Activated CD8-positive, alpha-beta memory T cell treated with anti-CD3 and anti-CD28 coated beads, Interleukin-2, amount 50 U/mL, for 24 hours (primary cell): ENCODE data around the gene SLC4A9.
"Not testable (repeated sequence)": the region's sequence is repeated elsewhere in the genome, so short reads cannot be mapped to it uniquely, and the experiment has no call there.

Experiments used
- DNase-seq: peaks from one replicate; pipeline ENCODE4 v3.0.0-alpha.2; 2020; ENCODE audit errors: extremely low read depth

The SLC4A9 gene

DNA sequence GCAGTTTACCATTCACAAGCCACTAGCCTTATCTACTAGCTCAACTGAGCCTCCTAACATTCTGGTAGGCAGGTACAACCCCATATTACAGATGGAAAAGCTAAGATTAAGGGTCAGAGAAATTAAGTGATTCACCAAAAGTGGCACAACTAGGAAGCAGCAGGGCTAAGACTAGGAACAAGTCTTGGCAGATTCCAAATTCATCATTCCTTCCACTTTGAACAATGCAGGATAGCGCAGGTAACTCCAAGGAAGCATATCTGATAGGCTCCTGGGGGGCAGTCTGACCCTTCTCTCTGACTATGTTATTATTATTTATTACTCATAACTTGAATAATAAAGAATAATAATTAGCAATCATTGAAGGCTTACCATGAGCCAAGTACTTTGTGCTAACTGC, 22.1 kb upstream of the SLC4A9 start:
- no peak for DNase-seq

DNA sequence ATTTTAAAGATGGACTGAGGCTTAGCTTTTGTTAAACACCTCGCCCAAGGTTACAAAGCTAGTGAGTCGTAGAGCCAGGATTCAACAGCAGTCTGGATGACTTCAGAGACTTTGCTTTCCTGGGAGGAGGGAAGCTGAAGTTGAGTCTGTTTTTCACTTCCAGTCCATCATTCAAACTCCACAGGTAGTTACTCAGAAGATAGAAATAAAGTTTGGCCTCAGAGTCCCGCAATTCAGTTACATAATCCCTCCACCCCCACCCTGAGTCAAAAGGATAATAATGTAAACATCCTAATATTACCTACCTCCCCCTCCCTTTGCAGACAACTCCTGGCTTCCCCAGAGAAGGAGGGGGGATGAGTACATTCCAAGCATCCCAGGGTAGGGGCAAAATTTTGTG, 21.7 kb upstream of the SLC4A9 start:
- no peak for DNase-seq

DNA sequence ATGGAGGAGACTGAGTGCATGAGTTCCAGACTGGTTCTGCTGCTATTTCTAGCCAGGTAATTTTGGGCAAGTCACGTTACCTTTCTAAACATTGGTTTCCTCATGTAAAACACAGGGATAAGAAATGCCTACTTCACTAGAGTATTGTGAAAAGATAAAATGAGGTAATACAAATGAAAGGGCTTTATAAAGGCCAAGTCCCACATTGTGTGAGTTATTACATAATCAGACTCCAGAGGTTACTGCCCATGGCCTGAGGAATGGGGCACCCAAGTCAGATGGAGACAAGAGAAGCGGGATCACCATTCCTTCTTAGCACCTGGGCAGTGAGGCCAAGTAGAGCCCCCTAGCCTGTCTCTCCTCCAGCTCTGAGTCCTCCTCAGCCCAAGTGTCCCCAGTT, 21.1 kb upstream of the SLC4A9 start:
- DNase-seq: no peak

DNA sequence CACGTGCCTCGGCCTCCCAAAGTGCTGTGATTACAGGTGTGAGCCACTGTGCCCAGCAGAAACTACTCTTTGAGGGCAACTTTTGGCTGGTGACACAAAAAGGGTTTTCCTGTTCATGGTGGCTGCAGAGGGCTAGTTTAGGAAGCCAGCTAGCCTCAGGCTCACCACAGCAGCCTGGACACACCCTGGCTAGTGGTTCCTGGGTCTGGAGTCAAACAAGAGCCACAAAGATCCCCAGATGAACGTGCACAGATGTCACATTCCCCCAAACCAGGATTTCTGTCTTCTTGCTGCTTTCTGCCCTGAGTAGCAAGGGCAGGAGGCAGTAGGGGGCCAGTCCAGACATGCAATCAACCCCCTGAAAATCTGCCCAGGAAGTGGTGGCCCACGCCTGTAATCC, 20.4 kb upstream of the SLC4A9 start:
- DNase-seq: no peak

DNA sequence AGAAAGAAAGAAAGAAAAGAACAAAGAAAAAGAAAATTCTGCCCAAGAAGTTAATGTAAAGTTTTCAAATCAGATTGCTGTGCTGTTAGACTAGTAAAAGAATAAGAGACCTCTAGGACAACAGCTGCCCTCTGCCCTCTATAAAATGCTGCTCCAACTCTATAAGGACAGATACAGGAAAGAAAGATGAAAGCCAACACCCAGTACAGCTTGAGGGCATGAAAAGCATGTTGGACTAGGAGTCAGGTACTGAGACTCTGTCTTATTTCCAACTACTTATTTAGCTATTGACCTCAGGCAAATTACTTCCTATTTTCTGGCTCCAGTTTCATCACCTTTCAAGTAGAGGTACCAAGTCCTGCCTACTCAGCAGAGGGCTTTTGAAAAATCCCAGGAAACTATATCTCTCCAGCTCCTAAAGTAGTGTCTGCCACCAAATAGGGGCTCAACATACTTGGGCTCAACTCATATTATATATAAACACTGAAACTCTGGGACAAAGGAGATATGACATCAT, 19.3 kb upstream of the SLC4A9 start:
- DNase-seq: no peak

DNA sequence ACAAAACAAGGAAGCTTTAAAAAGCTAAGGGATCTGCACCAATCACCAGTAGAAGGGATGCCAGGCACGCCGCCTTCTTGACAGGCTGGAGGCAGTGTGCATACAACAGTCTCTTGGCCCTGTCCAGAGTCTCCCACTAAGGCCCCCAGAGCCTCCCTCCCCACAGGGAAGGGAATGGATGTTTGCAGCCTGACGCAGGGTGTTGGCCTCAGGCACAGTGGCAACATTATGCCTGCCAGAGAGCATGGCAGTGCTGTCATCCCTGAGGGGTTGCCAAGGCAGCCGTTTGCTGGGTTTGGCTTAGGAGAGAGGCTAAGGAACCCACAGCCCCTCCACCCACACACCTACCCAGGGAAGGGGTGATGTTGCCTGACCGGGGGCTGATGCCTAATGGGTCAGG, 18.4 kb upstream of the SLC4A9 start:
- no peak for DNase-seq

DNA sequence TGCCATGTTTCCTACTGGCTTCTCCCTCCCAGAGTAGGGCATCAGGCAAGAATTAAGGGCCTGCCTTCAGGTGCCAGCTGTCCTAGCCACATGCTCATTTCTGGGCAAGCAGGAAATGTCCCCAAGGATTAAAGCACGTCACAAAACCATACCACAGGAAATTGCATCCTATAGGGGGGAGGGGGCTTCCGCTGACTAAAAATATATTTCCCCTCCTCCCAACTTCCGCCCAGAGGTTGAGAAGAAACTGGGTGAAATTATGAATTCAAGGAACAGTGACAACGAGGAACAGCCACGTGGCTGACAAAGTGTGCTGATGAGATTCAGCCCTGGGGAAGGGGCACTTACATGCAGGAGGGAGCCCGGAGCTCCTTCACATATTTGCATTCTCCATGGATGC, 17.7 kb upstream of the SLC4A9 start:
- DNase-seq: no peak

DNA sequence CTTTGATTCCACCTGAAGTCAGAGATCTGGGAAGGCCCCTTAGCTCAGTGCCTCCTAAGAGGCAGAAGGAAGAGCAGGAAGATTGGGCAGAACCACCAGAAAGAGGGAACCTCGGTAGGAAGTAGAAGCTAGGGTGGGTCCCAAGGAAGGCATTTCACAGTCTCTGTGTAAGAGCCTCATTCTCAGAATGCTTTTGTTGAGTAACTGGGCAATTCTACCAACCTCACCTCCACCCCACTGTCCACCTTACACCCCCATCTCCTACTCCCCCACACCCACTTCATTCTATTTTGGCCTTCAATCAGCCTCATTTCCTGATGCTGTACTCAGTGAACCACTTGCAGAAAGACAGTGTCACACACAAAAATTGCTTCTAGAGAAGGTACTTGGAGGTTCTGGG, 17.1 kb upstream of the SLC4A9 start:
- no peak for DNase-seq

DNA sequence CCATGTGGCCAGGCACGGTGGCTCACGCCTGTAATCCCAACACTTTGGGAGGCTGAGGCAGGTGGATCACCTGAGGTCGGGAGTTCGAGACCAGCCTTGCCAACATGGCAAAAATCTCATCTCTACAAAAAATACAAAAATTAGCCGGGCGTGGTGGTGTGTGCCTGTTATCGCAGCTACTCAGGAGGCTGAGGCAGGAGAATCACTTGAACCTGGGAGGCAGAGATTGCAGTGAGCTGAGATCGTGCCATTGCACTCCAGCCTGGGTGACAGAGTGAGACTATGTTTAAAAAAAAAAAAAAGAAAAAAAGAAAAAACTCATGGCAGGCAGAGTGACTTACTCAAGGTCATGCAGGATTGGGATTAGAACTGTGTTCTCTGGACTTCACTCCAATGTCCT, 16.1 kb upstream of the SLC4A9 start:
- DNase-seq: not testable (repeated sequence)

DNA sequence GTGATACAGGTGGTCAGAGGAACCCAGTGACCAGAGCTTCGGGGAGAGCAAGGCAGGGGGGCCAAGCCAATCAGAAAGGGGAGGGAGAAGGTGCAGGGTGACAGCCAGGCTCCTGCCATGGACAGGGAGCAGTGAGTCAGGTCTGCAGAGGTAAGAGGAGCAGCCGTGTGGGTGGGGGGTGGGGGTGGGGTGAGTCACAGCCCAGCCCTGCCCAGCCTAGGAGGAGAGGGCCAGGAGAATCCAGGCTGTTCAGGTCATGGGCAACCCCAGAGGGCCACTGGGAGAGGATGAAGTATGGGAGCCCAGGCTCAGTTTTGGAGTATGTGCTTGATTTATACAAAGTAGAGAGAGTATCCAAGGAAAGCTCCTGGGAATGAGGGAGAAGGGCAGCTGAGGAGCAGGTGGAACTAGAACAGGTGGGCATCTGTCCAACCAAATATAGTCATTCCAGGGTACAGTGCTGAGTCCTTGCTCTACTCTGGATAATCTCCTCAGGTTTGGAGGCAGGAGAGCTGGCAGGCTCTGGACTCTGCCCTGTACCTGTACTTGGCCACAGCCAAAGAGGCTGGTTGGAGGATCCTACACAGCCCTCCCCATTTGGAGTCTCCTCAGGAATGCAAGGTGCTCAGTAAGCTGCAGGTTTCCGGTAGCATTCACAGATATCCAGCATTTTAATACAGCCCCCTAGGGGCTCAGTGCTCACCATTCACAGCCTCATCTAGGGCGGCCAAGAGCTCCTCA, 15.1 kb upstream of the SLC4A9 start:
- no peak for DNase-seq

DNA sequence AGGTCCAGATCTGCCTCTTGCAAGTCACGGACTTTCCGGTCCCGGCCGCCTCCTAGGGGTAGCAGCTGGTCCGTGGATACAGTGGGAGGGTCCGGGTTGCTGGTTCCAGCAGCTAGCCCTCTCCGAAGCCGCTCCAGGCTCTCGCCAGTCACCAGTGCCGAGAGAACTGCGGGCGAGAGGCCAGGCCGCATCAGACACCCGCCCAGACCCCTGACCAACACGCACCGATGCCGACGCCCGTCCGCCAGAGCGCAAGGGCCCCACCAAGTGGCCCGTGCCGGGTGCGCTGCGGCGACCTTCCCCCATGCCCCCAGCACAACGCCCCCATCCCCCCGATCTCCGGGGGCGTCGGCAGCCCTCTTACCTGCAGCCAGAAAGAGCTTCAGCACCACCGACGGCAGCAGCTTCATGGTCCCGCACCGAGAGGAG, 14.1 kb upstream of the SLC4A9 start:
- no peak for DNase-seq

DNA sequence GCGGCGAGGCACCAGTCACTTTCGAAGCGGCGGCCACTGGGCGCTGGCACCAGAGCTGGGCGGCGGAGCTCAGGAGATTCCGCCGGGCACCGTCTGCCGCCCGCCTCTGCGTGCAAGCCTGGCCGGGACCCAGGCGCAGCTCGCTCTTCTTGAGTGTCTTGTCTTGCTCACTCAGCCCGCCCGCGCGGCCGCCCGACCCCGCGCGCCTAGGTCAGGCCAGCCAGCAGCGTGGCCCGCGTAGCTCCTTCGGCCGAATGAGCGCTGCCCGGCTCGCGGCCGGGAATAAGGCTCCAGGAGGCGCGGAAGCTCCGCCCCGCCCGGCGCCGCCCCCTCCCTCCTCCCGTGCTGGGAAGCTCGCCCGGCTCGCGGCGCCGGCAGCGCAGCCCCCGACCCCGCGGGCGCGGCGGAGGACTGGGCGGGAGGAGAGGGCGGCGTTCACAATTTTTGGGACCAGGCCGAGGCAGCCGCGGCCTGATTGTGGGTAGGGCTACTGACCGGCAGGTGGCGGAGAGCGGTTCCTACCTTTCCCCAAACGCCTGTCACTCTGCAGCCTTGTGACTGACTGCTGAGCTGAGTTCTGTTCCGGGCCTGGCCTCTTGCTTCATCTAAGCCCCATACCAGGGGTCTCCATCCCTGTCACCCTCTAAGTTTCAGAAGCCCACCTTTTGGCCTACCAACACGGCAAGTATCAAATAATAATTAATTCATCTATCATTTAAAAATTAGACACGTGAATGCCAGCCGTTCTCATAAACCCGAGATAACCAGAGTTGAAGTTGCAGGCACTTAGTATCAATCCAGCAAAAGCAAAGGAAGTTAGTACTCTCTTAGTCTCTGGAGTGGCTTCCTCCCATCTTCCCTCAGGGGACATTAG, 13.4 kb upstream of the SLC4A9 start, which contains the start of gene HBEGF:
Gene HBEGF (minus strand): TSS at position 256 of the 874 bp plus-strand sequence. CDS start 275 bp downstream, outside the sequence.
- no peak for DNase-seq

DNA sequence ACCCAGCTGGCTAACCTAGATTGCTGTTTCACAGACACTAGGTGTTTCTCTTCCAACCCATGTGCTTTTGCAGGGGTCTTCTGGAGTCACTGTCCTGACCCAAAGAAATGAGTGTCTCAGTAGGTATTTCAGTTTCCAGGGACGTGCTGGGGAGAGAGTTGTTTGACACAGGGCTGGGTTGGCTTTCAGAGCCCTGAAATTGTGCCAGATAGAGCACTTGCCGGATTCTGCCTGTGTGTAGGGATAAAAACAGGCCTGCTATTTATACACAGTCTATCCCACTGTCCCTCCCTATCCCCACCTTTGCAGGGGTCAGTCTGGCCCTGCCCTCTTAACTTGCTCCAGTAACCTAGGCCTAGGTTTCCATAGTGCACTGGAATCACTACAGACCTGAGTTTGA, 12.6 kb upstream of the SLC4A9 start:
- DNase-seq: no peak

DNA sequence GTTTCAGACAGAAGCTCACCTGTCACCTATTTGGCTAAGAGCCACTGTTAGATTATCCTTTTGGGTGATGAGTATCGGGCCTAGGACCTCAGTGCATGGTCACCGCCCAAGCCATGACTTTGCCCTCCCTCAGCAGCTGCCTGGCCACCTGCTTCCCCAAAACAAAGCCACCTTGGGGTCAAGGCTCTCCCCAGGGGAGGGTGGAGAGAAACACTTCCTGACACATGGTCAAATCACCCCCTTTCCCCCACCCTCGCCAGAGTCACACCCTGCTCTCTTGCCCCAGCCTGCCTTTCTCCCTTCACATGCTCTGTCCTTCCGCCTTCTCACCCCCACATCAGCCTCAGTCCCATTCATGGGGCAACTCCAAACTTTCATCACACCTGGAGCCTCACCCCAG, 11.9 kb upstream of the SLC4A9 start:
- no peak for DNase-seq

DNA sequence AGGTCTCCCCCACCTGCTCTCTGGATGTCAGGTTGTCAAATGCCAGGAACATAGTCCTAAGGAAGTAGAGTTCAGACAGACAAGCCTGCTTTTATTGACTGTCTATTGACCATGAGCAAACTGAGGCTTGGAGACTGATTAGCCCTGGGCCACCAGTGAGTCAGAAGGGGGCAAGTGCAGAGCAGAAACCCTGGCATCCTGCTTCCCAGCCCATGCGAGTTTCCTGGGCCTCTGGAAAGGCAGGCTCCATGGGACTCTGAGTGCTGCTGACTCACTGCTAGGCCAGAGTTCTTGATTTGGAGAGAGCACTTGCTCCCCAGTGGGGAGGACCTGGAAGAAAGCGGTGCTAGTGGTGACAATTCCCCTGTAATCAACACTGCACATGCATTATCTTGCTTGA, 10.8 kb upstream of the SLC4A9 start:
- no peak for DNase-seq

DNA sequence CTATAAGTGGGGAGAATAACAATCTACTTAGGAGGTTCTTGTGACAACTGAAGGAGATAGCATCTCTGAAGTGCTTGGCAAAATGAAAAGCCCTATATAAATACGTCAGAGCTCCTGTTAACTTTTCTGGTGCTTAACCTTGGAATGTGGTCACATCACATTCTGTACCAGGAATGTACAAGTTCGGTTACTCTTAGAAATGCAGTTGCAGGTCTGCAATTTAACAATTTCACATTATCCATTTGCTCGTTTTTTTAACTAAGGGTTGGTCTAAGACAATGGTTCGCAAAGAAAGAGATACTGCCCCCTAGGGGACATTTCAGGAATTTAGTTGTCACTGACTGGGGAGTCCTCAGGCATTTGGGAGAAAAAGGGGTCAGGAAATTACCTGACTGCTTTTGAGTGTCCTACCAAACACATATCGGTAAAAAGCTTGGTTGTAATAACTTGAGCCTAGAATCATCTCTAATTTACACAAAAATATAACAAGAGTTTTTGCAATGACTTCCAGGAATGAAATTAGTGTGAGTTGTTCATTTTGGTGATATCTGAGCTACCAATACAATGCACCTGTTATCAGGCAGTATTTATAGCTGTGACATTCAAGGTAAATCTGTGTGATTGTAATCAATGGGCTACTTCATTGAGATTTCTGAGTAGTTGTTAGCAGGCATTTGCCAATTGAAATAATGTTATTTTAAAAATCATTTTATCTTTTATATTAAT, 8.2 kb upstream of the SLC4A9 start:
- peak; percentile 20 for DNase-seq

DNA sequence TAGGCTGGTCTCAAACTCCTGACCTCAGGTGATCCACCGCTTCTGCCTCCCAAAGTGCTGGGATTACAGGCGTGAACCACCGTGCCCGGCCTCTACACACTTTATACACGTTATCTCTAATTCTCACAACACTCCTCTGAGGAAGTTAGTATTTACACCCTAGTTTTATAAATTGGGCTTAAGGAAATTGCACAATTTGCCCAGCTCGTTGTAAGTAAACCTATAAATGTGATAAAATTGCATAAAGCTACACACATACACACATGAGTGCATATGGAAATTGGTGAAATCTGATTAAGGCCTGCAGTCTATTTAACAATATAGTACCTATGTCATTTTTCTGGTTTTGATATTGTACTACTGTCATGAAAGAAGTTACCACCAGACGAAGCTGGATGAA, 4.4 kb upstream of the SLC4A9 start:
- no peak for DNase-seq

DNA sequence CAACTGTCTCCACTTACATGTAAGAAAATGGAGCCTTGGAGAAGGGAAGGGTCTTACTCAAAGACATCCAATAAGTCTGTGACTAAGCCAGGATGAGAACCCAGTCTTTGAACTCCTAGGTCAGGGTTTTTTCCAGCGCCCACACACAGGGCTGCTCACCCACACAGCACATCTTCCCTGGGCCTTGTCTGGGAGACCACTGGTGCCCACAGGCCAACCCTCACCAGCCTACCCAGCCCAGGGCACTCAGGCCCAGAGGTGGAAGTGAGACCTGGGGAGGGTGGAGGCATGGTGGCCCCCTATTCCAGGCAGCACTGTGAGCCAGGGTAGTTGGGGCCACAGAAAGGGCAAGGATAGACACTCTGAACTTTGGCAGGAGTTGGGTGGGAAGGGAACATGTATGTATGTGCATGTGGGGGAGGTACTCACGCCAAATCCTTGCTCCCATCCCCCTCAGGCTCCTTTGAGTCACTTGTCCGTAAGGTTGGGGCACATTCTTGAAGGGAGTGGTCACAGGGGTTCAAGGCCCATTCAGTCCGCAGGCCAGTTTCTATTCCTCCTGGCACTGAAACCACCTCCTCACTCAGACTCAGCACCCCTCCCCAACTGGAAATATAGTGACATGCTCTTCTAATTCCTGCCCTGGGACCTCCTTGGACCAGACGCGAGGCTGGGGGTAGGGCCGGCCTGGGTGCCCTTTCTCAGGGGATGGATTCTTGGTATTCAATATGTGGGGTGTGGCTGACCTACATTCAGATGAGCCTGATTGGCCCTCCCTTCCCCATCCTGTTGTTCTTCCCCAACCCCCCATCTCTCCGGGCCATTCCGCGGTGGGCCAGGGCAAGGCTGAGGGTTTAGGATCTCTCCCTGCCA, 2.9 kb upstream of the SLC4A9 start:
- no peak for DNase-seq

DNA sequence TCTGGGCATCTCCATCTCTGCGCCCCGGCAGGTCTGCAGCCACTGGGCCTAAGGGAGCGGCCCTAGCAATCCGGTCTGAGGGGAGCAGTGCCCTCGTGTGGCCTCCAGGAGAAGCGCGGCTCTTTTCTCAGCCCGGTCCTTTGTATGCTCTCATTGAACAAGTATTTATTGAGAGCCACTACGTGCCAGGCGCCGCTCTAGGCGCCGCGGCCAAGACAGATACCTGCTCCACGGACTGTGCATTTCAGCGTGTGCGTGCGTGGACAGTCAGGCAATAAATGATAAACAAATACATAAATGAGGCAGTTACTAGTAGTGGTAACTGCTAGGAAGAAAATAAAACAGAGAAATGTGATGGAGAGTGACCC, 2.3 kb upstream of the SLC4A9 start:
- DNase-seq: peak; percentile 42

DNA sequence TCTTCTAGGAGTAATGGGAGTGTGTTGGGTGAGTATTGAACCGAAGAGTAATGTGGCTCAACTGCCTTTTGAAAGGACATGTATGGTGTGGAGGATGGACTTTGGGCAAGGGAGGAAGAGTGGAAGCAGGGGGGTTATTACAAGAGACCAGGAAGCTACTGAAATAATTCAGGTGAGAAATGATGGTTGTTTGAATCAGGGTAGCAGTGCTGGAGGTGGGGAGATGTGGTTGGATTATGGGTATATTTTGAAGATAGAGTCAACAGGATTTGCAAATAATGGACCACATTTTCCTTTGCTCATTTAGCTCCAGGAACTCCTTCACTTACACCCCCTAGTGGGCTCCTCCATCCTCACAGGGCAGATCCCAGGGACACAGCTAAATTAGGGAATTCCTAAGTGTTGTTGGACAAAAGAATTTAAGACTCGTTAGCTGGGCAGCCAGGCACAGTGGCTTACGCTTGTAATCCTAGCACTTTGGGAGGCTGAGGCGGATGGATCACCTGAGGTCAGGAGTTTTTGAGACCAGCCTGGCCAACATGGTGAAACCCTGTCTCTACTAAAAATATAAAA, 1.2 kb upstream of the SLC4A9 start:
- no peak for DNase-seq
